Stimulated activated effector memory CD8-positive, alpha-beta T cell treated with anti-CD3 and anti-CD28 coated beads, Interleukin-12 subunit alpha, Interleukin-12 subunit beta, amount 100 ng/mL, for 72 hours (primary cell): ENCODE data around the gene IL18R1.
A peak's percentile ranks its signal among the peaks of the same experiment; 100 is the strongest.

ENCODE experiments used
- ATAC-seq: fragments of 150-1000 bp; cut with Tn5 transposase; 2 replicates; pipeline ENCODE4 v1.10.0; 2021
- DNase-seq, 2 donors: peaks; one replicate each; pipeline ENCODE4 v3.0.0; 2021 to 2022; ENCODE audit warnings: low spot score in 2 of 2
- H3K27ac Mint-ChIP-seq: one replicate; pipeline ENCODE4 v1.8.0; 2022; ENCODE audit warnings: mild to moderate bottlenecking, mixed read lengths
- H3K36me3 Mint-ChIP-seq: one replicate; pipeline ENCODE4 v1.8.0; 2022; ENCODE audit warnings: mild to moderate bottlenecking, mixed read lengths
- H3K4me1 Mint-ChIP-seq: one replicate; pipeline ENCODE4 v1.8.0; 2022; ENCODE audit warnings: mixed read lengths
- H3K4me3 Mint-ChIP-seq: one replicate; pipeline ENCODE4 v1.8.0; 2022; ENCODE audit warnings: mild to moderate bottlenecking, mixed read lengths
- H3K9me3 Mint-ChIP-seq: one replicate; pipeline ENCODE4 v1.8.0; 2022; ENCODE audit warnings: mixed read lengths

Gene IL18R1

DNA sequence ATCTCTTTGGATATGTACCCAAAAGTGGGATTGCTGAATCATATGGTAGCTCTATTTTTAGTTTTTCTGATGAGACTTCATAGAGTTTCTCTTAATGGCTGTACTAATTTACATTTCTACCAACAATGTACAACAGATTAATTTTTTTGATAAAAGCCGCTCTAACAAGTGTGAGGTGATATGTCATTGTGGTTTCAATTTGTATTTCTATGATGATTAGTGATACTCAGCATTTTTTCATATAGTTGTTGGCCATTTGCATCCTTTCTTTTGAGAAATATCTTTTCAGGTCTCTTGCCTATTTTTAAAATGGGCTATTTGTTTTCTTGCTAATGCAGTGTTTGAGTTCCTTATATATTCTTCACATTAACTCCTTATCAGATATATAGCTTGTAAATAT lies 71.7 kb downstream of the IL18R1 start:
- no peak for DNase-seq
- Mint-ChIP-seq H3K4me1 (peaks cover 87% of the 10 kb centered on the region), H3K36me3 (peaks cover 19% of the 10 kb centered on the region), H3K4me3 (peak overlapping the region; percentile 62), H3K9me3 (no peaks in the 10 kb centered on the region), H3K27ac (peak overlapping the region; percentile 0)
- ATAC-seq = no peak

DNA sequence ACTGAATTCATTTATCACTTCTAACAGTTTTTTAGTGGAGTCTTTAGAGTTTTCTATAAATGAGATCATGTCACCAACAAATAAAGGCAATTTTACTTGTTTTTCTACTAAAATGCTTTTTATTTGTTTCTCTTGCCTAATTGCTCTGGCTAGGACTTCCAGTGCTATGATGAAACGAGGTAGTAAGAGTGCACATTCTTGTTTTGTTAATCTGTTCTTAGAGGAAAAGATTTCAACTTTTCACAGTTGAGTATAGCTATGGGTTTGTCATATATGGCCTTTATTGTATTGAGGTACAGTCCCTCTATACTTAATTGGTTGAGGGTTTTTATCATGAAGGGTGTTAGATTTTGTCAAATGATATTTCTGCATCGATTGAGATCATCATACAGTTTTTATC lies 73.0 kb downstream of the IL18R1 start:
- Mint-ChIP-seq H3K27ac (peak overlapping the region; percentile 0), H3K4me1 (peaks cover 75% of the 10 kb centered on the region), H3K36me3 (peaks cover 14% of the 10 kb centered on the region), H3K9me3 (no peaks in the 10 kb centered on the region), H3K4me3 (peak overlapping the region; percentile 62)
- DNase-seq (no peak), ATAC-seq (peak; percentile 62)

DNA sequence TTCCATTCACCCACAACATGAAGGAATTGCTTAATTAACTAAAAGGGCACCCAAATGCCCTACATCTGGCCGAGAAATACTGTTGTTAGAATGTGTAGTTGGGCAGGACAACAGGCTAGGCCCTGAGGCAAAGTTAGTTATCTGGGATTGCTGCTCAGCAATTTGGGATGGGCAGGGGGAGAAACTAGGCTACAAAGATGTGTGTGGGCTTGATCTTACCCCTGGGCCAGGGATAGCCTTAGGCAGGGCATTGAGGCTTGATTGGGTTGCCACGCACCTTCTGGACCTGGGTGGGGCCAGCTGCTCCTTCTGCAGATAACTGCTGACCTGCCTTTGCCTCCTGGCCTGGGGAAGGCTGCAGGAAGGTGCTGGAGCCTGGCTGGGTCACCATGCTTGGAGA lies 76.8 kb downstream of the IL18R1 start:
- no peak for ATAC-seq
- Mint-ChIP-seq H3K4me3 (no peak overlapping the region), H3K9me3 (no peaks in the 10 kb centered on the region), H3K27ac (no peak overlapping the region), H3K4me1 (peaks cover 71% of the 10 kb centered on the region), H3K36me3 (peaks cover 16% of the 10 kb centered on the region)
- DNase-seq = peak in 1 of 2 donors; percentile 42

DNA sequence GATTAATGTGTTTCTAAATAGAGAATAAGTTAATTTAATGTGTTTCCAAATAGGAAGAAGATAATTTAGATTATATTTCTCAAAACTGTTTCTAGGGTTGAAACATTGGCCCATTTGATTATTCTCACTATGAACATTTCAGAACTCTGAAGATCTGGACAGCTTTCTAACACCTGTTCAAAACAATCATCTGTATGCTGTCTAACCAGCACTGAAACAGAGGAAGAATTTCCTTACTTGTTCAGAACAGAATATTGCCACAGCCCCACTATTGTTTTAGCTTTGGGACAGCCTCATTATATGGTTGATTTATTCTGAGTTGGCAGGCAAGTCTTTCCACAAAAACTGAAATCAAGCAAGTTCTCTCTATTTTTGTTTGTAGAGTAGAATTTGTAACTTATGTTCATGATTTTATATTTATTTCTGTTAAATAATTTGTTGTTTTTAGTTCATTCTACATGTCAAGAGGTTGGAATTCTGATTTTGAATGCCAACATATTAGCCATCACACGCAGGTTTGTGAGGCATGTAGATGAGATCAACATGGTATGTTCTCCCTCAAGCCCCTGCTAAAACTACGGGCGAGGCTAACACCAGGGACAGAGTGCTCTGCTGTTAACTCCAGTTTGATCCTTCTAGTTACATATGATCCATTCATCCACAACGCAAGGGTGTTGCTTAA lies 78.5 kb downstream of the IL18R1 start:
- DNase-seq (no peak), ATAC-seq (no peak)
- Mint-ChIP-seq H3K4me1 (peaks cover 55% of the 10 kb centered on the region), H3K9me3 (no peaks in the 10 kb centered on the region), H3K36me3 (peaks cover 15% of the 10 kb centered on the region), H3K27ac (no peak overlapping the region), H3K4me3 (no peak overlapping the region)

DNA sequence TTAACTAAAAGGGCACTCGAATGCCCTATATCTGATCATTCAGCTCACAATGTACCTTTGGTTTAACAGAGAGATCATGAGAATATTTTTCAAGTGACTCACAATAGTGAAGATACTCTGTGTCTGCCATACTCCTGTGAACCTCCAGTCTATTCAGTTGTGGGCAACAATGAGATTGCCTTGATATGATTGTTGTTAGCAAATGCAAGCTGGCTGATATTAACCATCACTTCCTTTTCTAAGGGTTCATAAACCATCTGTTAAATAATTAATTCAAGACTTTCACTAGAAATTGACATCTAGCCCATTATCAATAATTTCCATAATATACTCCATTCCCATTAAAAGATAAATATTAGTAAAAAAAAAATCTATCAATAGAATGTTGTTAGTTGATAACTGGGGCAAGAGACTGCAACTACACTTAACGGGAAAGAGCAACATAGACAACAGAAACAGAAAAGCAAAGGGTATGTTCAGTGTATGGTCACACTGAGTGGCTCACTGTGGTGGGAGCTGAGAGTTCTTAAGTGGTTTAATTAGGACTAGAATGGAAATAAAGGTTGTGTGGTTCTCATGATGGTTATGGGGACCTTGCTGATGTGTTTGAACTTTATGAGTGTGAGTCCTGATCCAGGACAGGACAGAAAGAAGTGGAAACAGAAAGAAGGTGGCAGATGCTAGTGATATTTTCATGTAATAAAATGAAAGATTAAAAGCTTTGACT lies 79.2 kb downstream of the IL18R1 start:
- peak in 1 of 2 donors; percentile 38 for DNase-seq
- ATAC-seq = peak; percentile 79
- peaks cover 9% of the 10 kb centered on the region for H3K36me3 Mint-ChIP-seq
- H3K9me3 Mint-ChIP-seq = no peaks in the 10 kb centered on the region
- H3K4me1 Mint-ChIP-seq = peaks cover 48% of the 10 kb centered on the region
- peak overlapping the region; percentile 15 for H3K27ac Mint-ChIP-seq
- H3K4me3 Mint-ChIP-seq = peak overlapping the region; percentile 46

DNA sequence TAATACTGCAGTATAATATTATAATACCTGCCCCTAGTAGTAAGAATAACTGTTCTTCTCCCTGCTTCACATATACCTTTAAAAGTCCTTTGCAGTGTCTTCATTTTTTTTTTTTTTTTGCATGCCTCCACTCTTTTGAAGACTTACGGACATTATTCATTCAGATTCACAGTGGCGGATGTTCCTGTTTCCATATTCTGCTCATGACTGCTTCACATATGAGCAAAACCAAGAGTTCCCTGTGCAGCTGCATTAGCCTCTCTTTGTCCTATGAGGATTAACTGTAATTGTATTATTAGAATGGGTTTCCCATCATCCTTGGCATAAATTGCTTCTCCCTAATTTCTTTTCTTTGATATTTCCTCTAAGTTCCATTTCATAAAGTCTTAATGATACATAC lies 80.1 kb downstream of the IL18R1 start:
- peaks cover 39% of the 10 kb centered on the region for H3K4me1 Mint-ChIP-seq

DNA sequence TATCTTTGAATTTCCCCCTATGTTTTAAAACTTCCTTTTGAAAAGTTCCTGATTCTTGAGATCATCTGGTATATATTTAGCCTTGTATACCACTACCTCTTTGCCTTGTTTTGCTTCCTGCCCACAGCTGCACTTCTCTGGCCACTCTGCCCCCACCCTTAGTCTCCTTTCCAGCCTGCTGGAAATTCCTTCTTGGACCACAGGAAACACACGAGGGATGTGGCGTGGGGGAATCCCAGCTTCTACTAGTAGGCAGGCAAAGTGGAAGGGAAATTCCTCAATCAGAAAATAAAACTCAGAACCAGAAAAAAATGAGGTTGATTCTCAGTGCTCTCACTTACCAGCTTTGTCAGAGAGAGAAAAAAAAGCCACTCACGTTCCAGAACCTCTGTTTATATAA lies 80.7 kb downstream of the IL18R1 start:
- Mint-ChIP-seq H3K36me3 (peaks cover 9% of the 10 kb centered on the region), H3K27ac (peak overlapping the region; percentile 45), H3K4me1 (peaks cover 35% of the 10 kb centered on the region), H3K9me3 (no peaks in the 10 kb centered on the region), H3K4me3 (peak overlapping the region; percentile 46)
- DNase-seq = peak in 1 of 2 donors; percentile 70
- peak; percentile 2 for ATAC-seq

More for the DNA sequence above, 80.1 kb downstream of the IL18R1 start:
- Mint-ChIP-seq H3K4me3 (peak overlapping the region; percentile 46), H3K9me3 (no peaks in the 10 kb centered on the region), H3K36me3 (peaks cover 9% of the 10 kb centered on the region), H3K27ac (peak overlapping the region; percentile 45)
- ATAC-seq (no peak), DNase-seq (no peak)

DNA sequence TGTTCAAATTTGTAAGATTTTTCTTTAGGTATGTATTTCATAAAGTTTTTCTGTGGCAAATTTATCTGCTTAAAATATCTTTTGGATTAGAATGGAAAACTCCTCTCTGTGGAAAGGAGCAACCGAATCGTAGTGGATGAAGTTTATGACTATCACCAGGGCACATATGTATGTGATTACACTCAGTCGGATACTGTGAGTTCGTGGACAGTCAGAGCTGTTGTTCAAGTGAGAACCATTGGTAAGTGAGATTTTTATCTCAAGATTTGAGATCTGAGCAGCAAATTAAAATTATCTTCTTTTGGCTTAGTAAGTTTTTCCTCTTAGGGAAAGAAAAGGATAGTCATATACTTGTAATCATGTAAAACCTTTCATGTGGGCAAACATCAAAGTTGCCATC lies 81.5 kb downstream of the IL18R1 start:
- Mint-ChIP-seq H3K36me3 (peaks cover 14% of the 10 kb centered on the region), H3K4me1 (peaks cover 27% of the 10 kb centered on the region), H3K4me3 (peak overlapping the region; percentile 28), H3K9me3 (no peaks in the 10 kb centered on the region), H3K27ac (peak overlapping the region; percentile 44)
- DNase-seq (peak in 1 of 2 donors; percentile 41), ATAC-seq (peak; percentile 47)

DNA sequence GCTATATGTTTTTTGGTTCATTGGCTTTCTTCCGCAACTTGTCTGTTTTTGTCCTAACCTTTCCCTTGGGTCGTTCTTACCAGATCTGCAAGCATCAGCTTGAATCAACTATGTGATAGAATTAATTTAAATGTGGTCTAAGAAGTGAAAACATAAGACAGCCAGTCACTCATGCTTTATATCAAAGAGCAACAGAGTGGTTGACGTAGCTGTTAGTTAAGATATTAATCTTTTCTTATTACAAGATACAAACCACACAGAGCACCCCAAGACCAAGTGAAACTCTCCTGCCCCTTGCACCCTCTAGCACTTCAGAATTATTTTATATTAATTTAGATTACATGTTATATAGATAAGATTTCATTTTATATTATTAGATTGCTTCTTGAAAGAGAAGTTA lies 82.5 kb downstream of the IL18R1 start:
- ATAC-seq (peak; percentile 55), DNase-seq (peak in 1 of 2 donors; percentile 53)
- Mint-ChIP-seq H3K36me3 (peaks cover 17% of the 10 kb centered on the region), H3K4me3 (no peak overlapping the region), H3K9me3 (no peaks in the 10 kb centered on the region), H3K27ac (no peak overlapping the region), H3K4me1 (peaks cover 29% of the 10 kb centered on the region)

DNA sequence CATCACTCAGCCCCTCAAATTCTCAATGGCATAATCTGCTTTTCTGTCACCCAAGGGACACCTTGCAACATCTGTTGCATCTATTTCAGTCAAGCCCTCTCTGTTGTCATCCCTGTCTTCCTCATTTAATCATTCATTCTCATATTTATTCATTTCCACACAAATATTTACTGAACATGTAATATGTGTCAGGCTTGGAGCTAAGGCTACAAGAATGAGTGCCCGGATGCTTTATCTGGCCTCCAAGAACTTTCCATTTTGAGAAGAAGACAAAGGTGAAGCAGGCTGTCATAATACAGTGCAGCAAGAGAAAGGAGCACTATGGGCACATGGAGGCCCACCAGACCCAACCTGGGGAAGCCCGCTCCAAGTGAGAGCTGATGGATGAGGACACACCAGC lies 83.0 kb downstream of the IL18R1 start:
- DNase-seq (no peak), ATAC-seq (peak; percentile 68)
- peaks cover 34% of the 10 kb centered on the region for H3K4me1 Mint-ChIP-seq
- H3K9me3 Mint-ChIP-seq = no peaks in the 10 kb centered on the region
- no peak overlapping the region for H3K4me3 Mint-ChIP-seq
- H3K36me3 Mint-ChIP-seq = peaks cover 22% of the 10 kb centered on the region
- no peak overlapping the region for H3K27ac Mint-ChIP-seq

DNA sequence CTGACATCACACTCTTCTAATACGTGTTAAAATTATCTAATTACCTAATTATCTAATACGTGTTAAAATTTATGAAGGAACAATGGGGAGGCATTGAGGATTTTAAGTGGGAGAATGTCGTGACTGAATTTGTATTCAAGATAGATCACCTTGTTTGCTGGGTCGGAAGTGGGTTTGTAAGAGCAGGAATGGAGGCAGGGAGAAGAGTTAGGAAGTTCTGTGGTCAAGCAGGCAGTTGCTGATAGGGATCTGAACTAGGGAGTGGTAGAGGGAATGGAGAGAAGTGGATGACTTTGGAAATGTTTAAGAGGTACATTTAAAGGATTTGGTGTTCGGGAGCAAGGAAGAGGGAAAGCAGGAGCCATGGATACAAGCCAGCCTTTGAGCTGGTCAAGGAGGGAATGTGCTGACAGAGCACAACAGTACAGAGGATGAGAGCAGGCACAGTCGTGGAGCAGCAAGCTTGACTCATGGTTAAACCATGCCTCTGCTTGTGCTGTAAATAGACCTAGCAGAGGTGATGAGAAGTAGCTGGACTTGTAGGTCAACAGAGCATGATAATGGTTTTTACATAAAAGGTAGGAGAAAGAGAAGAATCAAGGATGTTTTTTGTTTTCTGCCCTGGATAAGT lies 83.6 kb downstream of the IL18R1 start:
- H3K27ac Mint-ChIP-seq = no peak overlapping the region
- no peaks in the 10 kb centered on the region for H3K9me3 Mint-ChIP-seq
- H3K4me3 Mint-ChIP-seq = no peak overlapping the region
- peaks cover 22% of the 10 kb centered on the region for H3K36me3 Mint-ChIP-seq
- DNase-seq = peak in 1 of 2 donors; percentile 44
- H3K4me1 Mint-ChIP-seq = peaks cover 34% of the 10 kb centered on the region
- ATAC-seq = no peak

DNA sequence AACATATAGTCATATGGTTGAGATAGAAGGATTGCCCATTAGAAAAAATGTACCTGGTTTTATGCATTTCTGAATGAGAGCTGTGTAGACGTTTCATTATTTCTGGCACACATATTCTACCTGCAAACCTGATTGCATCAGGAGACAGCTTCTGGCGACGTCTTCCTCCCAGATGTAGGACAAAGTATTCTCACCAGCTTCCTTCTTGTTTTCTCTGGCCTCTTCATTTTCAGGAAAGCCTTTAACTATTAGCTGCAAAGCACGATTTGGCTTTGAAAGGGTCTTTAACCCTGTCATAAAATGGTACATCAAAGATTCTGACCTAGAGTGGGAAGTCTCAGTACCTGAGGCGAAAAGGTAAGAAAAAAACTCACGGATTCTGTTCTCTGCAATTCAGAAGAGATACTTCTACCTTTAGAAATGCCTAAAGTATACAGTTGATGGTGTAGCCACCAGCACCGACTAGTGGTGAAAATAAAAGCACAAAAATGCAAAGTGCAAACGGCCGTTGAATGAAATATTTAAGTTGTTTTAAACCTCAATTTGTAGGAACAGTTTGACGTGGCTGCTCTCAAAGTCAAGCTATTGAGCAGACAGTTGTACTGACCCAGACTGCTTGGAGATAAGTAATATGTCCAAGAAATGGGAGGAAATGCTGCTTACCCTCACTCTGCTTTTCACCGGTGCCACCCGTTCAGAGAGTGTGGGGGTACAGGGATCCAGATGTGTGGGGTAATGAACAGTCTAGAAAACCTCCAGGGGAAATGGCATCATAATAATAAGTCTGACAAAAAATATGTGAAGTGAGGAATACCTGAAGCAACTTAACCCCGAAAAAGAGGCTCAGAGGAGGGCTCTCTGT lies 87.6 kb downstream of the IL18R1 start:
- Mint-ChIP-seq H3K36me3 (peaks cover 50% of the 10 kb centered on the region), H3K9me3 (no peaks in the 10 kb centered on the region), H3K4me1 (peaks cover 9% of the 10 kb centered on the region), H3K27ac (no peak overlapping the region), H3K4me3 (no peak overlapping the region)
- DNase-seq = peak in 1 of 2 donors; percentile 59
- peak; percentile 76 for ATAC-seq

DNA sequence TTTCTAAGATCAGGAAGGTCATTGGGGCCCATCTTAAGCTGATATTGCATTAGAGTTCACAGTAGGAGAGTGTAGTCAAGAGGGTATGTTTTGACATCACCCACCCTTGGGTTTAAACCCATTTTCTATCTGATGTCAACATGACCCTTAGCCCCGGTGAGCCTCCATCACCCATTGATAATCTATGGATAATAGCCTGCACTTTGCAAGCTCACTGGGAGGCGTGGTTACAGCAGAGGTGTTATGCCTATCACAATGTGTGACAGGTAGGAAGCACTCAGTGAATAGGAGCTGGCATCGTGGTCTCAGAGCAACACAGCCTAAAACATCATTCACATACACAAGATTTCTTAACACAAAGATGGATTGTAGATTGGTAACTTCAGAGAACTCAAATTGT lies 88.6 kb downstream of the IL18R1 start:
- Mint-ChIP-seq H3K4me3 (no peak overlapping the region), H3K9me3 (no peaks in the 10 kb centered on the region), H3K36me3 (peaks cover 60% of the 10 kb centered on the region), H3K27ac (no peak overlapping the region), H3K4me1 (peaks cover 9% of the 10 kb centered on the region)
- ATAC-seq = no peak
- peak in 1 of 2 donors; percentile 46 for DNase-seq

DNA sequence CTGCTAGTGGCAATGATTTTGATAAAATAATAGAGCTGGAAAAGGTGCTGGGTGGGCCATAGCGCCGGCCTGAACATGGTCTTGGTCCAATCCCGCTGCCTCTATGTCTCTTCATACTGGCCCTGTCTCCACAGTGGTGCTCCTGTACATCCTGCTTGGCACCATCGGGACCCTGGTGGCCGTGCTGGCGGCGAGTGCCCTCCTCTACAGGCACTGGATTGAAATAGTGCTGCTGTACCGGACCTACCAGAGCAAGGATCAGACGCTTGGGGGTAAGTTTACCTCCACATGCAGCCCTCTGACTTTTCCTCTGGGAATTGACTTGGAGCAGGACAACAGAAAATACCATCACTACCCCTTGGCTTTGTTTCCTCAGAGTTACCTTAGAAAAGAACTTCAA lies 91.3 kb downstream of the IL18R1 start:
- peak in 1 of 2 donors; percentile 44 for DNase-seq
- Mint-ChIP-seq H3K36me3 (peaks cover 80% of the 10 kb centered on the region), H3K9me3 (no peaks in the 10 kb centered on the region)

More for the DNA sequence above, 91.3 kb downstream of the IL18R1 start:
- H3K4me1 Mint-ChIP-seq = peaks cover 9% of the 10 kb centered on the region
- no peak for ATAC-seq
- H3K27ac Mint-ChIP-seq = no peak overlapping the region
- no peak overlapping the region for H3K4me3 Mint-ChIP-seq
